WTC11 (cell line): Measurements from ENCODE around the gene AKAP8. TPM values are rescaled to one million over a fixed set of nuclear protein-coding genes. Genes with fewer than 3 reads are reported as not detected.

Experiments
- ATAC-seq: fragments of 200-7000 bp; cut with Tn5 transposase; 2 replicates; pipeline ENCODE4 v1.10.0; 2021; ENCODE audit warnings: mild to moderate bottlenecking, moderate library complexity
- CTCF ChIA-PET: fragments of 300-600 bp; sonication (Branson Sonifier 250); formaldehyde crosslinking; loops from one replicate; lab custom pipeline; 2021; ENCODE audit warnings: antibody characterized with exemption; lab: Charles Lee
- POLR2A ChIA-PET: fragments of 350-600 bp; sonication (Branson Sonifier 250); formaldehyde crosslinking; loops from one replicate; lab custom pipeline; 2021; ENCODE audit warnings: antibody characterized with exemption; lab: Charles Lee
- DNase-seq: peaks from one replicate; pipeline ENCODE4 v3.0.0; 2021; ENCODE audit warnings: low spot score
- H3K27ac Mint-ChIP-seq: 2 replicates; pipeline ENCODE4 v1.8.0; 2021; ENCODE audit warnings: mixed read lengths
- H3K27me3 Mint-ChIP-seq: 2 replicates; pipeline ENCODE4 v1.8.0; 2021; ENCODE audit warnings: low read depth, mild to moderate bottlenecking, moderate library complexity, mixed read lengths
- H3K36me3 Mint-ChIP-seq: 2 replicates; pipeline ENCODE4 v1.8.0; 2021; ENCODE audit warnings: mixed read lengths
- H3K4me1 Mint-ChIP-seq: 2 replicates; pipeline ENCODE4 v1.8.0; 2022; ENCODE audit warnings: mixed read lengths
- H3K4me3 Mint-ChIP-seq: 2 replicates; pipeline ENCODE4 v1.8.0; 2021; ENCODE audit warnings: mild to moderate bottlenecking, moderate library complexity, mixed read lengths
- H3K9me3 Mint-ChIP-seq: 2 replicates; pipeline ENCODE4 v1.8.0; 2021; ENCODE audit warnings: mixed read lengths
- ATF6 ChIP-seq: sonication (generic); formaldehyde crosslinking; IDR thresholded peaks from 2 replicates; pipeline ENCODE4 v1.8.1; 2023; ENCODE audit warnings: mild to moderate bottlenecking, missing genetic modification reagents
- CBFB ChIP-seq: sonication (generic); formaldehyde crosslinking; IDR thresholded peaks from 2 replicates; pipeline ENCODE4 v1.8.1; 2022; ENCODE audit warnings: mild to moderate bottlenecking, low read depth, missing genetic modification reagents
- CREB1 ChIP-seq: sonication (generic); formaldehyde crosslinking; IDR thresholded peaks from 2 replicates; pipeline ENCODE4 v1.8.0; 2023; ENCODE audit warnings: mild to moderate bottlenecking, missing genetic modification reagents
- CREM ChIP-seq: sonication (generic); formaldehyde crosslinking; IDR thresholded peaks from 2 replicates; pipeline ENCODE4 v1.8.1; 2022; ENCODE audit warnings: mild to moderate bottlenecking, missing genetic modification reagents, moderate library complexity
- E2F1 ChIP-seq: sonication (generic); formaldehyde crosslinking; IDR thresholded peaks from 2 replicates; pipeline ENCODE4 v1.8.0; 2022; ENCODE audit warnings: mild to moderate bottlenecking, missing genetic modification reagents
- ELF4 ChIP-seq: sonication (generic); formaldehyde crosslinking; IDR thresholded peaks from 2 replicates; pipeline ENCODE4 v1.8.1; 2022; ENCODE audit warnings: low read depth, mild to moderate bottlenecking, moderate library complexity, missing genetic modification reagents
- ETV6 ChIP-seq: sonication (generic); formaldehyde crosslinking; IDR thresholded peaks from 2 replicates; pipeline ENCODE4 v1.8.1; 2022; ENCODE audit warnings: mild to moderate bottlenecking, missing genetic modification reagents
- FOXJ3 ChIP-seq: sonication (generic); formaldehyde crosslinking; IDR thresholded peaks from 2 replicates; pipeline ENCODE4 v1.9.0; 2021; ENCODE audit warnings: missing genetic modification reagents, mild to moderate bottlenecking, borderline replicate concordance
- GRHL2 ChIP-seq: fragments of 250-450 bp; sonication (Bioruptor Pico); IDR thresholded peaks from 2 replicates; pipeline ENCODE4 v1.8.0; 2022; ENCODE audit warnings: mild to moderate bottlenecking, moderate library complexity; ENCODE audit not compliant: insufficient replicate concordance, severe bottlenecking
- JAZF1 ChIP-seq: fragments of 250-450 bp; sonication (Bioruptor Pico); IDR thresholded peaks from 2 replicates; pipeline ENCODE4 v1.9.0; 2021; ENCODE audit warnings: moderate library complexity, mild to moderate bottlenecking, inconsistent platforms
- JUN ChIP-seq: sonication (generic); formaldehyde crosslinking; IDR thresholded peaks from 2 replicates; pipeline ENCODE4 v1.8.0; 2023; ENCODE audit warnings: mild to moderate bottlenecking, missing genetic modification reagents
- KAT7 ChIP-seq: sonication (generic); formaldehyde crosslinking; IDR thresholded peaks from 2 replicates; pipeline ENCODE4 v1.8.1; 2023; ENCODE audit warnings: missing genetic modification reagents, mild to moderate bottlenecking, borderline replicate concordance
- NFE2L1 ChIP-seq: sonication (generic); formaldehyde crosslinking; IDR thresholded peaks from 2 replicates; pipeline ENCODE4 v1.8.1; 2023; ENCODE audit warnings: missing genetic modification reagents
- NFYB ChIP-seq: sonication (generic); formaldehyde crosslinking; conservative IDR thresholded peaks from 2 replicates; pipeline ENCODE4 v1.8.0; 2022; ENCODE audit warnings: low read depth, missing genetic modification reagents
- TP53 ChIP-seq: sonication (generic); formaldehyde crosslinking; IDR thresholded peaks from 2 replicates; pipeline ENCODE4 v1.8.1; 2023; ENCODE audit warnings: mild to moderate bottlenecking, missing genetic modification reagents
- ZNF416 ChIP-seq: fragments of 250-450 bp; sonication (Bioruptor Pico); IDR thresholded peaks from 2 replicates; pipeline ENCODE4 v1.9.0; 2021; ENCODE audit warnings: mild to moderate bottlenecking, inconsistent platforms
- ZNF423 ChIP-seq: fragments of 250-450 bp; sonication (Bioruptor Pico); IDR thresholded peaks from 2 replicates; pipeline ENCODE4 v2.1.2; 2022; ENCODE audit warnings: mild to moderate bottlenecking, moderate library complexity
- total RNA-seq: library from RNA; stranded (reverse); gene quantifications from 3 replicates; pipeline ENCODE4 v1.2.3, GENCODE V29; 2021
- TF ChIP-seq, protein P1 (sequence below): sonication (generic); formaldehyde crosslinking; IDR thresholded peaks from 2 replicates; pipeline ENCODE4 v1.8.0; 2022; ENCODE audit warnings: mild to moderate bottlenecking, missing genetic modification reagents
- TF ChIP-seq, protein P2 (sequence below): fragments of 200-600 bp; IDR thresholded peaks from 2 replicates; pipeline ENCODE4 v1.8.0; 2022; ENCODE audit warnings: antibody characterized with exemption
- TF ChIP-seq, protein P3 (sequence below): sonication (generic); formaldehyde crosslinking; IDR thresholded peaks from 2 replicates; pipeline ENCODE4 v1.8.1; 2022; ENCODE audit warnings: low read depth, missing genetic modification reagents, borderline replicate concordance
- TF ChIP-seq, protein P4 (sequence below): fragments of 250-450 bp; sonication (Bioruptor Pico); IDR thresholded peaks from 2 replicates; pipeline ENCODE4 v1.9.0; 2021; ENCODE audit warnings: mild to moderate bottlenecking

Gene AKAP8
- total RNA-seq, 1 experiment from 2014 or later: 65.9 TPM

DNA sequence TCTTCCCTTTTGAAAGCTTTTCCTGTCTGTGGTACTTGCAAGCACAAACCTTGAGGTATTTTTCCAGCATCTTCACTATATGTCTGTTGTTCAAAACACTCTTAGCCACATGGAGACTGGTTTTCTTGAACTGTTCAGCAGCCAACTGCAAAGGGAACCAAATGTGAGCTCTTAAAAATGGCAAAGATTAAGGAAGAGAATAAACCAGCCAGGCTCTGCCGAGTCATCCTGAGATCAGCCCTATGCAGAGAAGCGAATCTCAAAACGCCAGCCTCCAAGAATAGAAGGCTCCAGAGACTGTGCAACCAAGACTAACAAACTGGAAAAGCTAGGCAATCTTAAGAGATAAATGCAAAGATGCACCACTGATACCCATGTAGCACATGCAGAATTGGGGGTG lies 20.7 kb downstream of the AKAP8 start (continued):
- TF ChIP-seq, protein P1, sequence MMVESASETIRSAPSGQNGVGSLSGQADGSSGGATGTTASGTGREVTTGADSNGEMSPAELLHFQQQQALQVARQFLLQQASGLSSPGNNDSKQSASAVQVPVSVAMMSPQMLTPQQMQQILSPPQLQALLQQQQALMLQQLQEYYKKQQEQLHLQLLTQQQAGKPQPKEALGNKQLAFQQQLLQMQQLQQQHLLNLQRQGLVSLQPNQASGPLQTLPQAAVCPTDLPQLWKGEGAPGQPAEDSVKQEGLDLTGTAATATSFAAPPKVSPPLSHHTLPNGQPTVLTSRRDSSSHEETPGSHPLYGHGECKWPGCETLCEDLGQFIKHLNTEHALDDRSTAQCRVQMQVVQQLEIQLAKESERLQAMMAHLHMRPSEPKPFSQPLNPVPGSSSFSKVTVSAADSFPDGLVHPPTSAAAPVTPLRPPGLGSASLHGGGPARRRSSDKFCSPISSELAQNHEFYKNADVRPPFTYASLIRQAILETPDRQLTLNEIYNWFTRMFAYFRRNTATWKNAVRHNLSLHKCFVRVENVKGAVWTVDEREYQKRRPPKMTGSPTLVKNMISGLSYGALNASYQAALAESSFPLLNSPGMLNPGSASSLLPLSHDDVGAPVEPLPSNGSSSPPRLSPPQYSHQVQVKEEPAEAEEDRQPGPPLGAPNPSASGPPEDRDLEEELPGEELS (CRISPR knock-in tag): no peak
- no peak for TF ChIP-seq ZNF423 (CRISPR knock-in tag)
- TF ChIP-seq FOXJ3: no peak
- TF ChIP-seq, protein P2, sequence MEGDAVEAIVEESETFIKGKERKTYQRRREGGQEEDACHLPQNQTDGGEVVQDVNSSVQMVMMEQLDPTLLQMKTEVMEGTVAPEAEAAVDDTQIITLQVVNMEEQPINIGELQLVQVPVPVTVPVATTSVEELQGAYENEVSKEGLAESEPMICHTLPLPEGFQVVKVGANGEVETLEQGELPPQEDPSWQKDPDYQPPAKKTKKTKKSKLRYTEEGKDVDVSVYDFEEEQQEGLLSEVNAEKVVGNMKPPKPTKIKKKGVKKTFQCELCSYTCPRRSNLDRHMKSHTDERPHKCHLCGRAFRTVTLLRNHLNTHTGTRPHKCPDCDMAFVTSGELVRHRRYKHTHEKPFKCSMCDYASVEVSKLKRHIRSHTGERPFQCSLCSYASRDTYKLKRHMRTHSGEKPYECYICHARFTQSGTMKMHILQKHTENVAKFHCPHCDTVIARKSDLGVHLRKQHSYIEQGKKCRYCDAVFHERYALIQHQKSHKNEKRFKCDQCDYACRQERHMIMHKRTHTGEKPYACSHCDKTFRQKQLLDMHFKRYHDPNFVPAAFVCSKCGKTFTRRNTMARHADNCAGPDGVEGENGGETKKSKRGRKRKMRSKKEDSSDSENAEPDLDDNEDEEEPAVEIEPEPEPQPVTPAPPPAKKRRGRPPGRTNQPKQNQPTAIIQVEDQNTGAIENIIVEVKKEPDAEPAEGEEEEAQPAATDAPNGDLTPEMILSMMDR: no peak
- no peak for TF ChIP-seq KAT7 (CRISPR knock-in tag)
- no peak for TF ChIP-seq NFYB (CRISPR knock-in tag)
- no peak for TF ChIP-seq TP53 (CRISPR knock-in tag)
- TF ChIP-seq, protein P3, sequence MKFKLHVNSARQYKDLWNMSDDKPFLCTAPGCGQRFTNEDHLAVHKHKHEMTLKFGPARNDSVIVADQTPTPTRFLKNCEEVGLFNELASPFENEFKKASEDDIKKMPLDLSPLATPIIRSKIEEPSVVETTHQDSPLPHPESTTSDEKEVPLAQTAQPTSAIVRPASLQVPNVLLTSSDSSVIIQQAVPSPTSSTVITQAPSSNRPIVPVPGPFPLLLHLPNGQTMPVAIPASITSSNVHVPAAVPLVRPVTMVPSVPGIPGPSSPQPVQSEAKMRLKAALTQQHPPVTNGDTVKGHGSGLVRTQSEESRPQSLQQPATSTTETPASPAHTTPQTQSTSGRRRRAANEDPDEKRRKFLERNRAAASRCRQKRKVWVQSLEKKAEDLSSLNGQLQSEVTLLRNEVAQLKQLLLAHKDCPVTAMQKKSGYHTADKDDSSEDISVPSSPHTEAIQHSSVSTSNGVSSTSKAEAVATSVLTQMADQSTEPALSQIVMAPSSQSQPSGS (CRISPR knock-in tag): no peak
- TF ChIP-seq JUN (CRISPR knock-in tag): no peak
- no peak for TF ChIP-seq CREB1 (CRISPR knock-in tag)
- no peak for TF ChIP-seq JAZF1
- TF ChIP-seq CREM: no peak

DNA sequence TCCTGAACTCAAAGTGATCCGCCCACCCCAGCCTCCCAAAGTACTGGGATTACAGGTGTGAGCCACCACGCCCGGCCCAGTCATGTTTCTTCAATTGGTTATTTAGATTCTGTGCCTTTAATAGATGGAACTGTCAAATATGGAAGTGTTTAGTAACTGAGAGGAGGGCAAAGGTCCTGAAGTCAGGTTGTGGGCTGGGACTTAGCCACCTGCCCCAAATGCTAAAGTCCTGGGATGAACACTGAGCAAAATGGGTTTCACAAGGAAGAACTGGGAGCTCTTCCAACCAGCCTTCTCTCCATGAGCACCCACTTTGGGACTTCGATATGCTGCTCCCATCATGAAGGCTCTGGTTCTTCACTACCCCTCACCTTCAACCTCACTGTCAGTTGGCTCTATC lies 21.7 kb downstream of the AKAP8 start:
- Mint-ChIP-seq H3K4me3 (no peak overlapping the region), H3K27me3 (no peaks in the 10 kb centered on the region), H3K36me3 (peaks cover 72% of the 10 kb centered on the region), H3K9me3 (no peaks in the 10 kb centered on the region), H3K4me1 (no peaks in the 10 kb centered on the region)
- POLR2A ChIA-PET: interaction anchor here (0.6 kb wide), 1 partner anchor 100 kb away, joined by 3 read pairs; no protein-coding TSS in a partner anchor
- ATAC-seq: no peak
- DNase-seq: no peak
- TF ChIP-seq ZNF416 (CRISPR knock-in tag) (no peak), CREM (no peak), ATF6 (CRISPR knock-in tag) (no peak), CBFB (CRISPR knock-in tag) (no peak), E2F1 (no peak), GRHL2 (no peak), NFE2L1 (CRISPR knock-in tag) (no peak), ETV6 (CRISPR knock-in tag) (no peak), FOXJ3 (no peak), ELF4 (CRISPR knock-in tag) (no peak), TP53 (CRISPR knock-in tag) (no peak)
- TF ChIP-seq, protein P4, sequence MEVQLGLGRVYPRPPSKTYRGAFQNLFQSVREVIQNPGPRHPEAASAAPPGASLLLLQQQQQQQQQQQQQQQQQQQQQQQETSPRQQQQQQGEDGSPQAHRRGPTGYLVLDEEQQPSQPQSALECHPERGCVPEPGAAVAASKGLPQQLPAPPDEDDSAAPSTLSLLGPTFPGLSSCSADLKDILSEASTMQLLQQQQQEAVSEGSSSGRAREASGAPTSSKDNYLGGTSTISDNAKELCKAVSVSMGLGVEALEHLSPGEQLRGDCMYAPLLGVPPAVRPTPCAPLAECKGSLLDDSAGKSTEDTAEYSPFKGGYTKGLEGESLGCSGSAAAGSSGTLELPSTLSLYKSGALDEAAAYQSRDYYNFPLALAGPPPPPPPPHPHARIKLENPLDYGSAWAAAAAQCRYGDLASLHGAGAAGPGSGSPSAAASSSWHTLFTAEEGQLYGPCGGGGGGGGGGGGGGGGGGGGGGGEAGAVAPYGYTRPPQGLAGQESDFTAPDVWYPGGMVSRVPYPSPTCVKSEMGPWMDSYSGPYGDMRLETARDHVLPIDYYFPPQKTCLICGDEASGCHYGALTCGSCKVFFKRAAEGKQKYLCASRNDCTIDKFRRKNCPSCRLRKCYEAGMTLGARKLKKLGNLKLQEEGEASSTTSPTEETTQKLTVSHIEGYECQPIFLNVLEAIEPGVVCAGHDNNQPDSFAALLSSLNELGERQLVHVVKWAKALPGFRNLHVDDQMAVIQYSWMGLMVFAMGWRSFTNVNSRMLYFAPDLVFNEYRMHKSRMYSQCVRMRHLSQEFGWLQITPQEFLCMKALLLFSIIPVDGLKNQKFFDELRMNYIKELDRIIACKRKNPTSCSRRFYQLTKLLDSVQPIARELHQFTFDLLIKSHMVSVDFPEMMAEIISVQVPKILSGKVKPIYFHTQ (CRISPR knock-in tag): no peak
- TF ChIP-seq, protein P1 (CRISPR knock-in tag): no peak
- TF ChIP-seq, all 79 proteins: peak for 0
- H3K27ac Mint-ChIP-seq: no peak overlapping the region
- CTCF ChIA-PET: interaction anchor here (1.4 kb wide), 1 partner anchor 204 kb away, joined by 3 read pairs; no protein-coding TSS in a partner anchor
